Fibroblast of the aortic adventitia (primary cell): ENCODE measurements around the gene PKIB. TPM values are rescaled to one million over a fixed set of nuclear protein-coding genes. Genes with fewer than 3 reads are reported as not detected.

Experiments used
- DNase-seq: peaks from one replicate; pipeline ENCODE4 v3.0.0-alpha.2; 2010; ENCODE audit warnings: low read depth
- H3K4me3 ChIP-seq: 2 replicates; pipeline ENCODE4 v1.5.1; 2011; ENCODE audit warnings: low read depth, mild to moderate bottlenecking, control low read depth, low read length, moderate library complexity
- total RNA-seq: library from RNA; depleted of rRNA; stranded (reverse); fragments of >200 nt; gene quantifications from 2 replicates; pipeline ENCODE4 v1.2.3, GENCODE V29; 2012; ENCODE audit warnings: low replicate concordance
- TF ChIP-seq, protein P1 (sequence below): IDR thresholded peaks from 2 replicates; pipeline ENCODE4 v1.5.1; 2011; ENCODE audit warnings: mild to moderate bottlenecking, low read length, control low read depth, inconsistent platforms; ENCODE audit not compliant: insufficient read depth

The PKIB gene
- total RNA-seq, 1 donor: 3.1 TPM

DNA sequence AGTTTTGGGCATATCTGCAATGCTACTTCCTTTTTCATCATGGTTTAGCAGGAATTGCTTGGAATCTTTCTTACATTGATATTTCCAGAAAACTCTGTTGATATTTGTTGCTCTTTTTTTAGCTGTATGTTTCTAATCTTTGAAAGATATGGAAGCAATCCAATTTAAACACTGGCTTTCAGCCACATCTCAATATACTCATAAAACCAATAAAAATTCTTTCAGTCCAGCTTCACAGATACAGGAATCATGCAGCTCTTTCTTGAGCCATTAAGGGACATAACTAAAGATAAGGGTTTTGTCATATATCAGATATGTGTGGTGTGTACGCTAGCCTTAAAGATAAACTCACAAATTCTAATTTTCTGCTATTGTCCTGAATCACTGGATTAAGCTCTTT, 47.4 kb downstream of the PKIB start:
- peak; percentile 87 for DNase-seq

DNA sequence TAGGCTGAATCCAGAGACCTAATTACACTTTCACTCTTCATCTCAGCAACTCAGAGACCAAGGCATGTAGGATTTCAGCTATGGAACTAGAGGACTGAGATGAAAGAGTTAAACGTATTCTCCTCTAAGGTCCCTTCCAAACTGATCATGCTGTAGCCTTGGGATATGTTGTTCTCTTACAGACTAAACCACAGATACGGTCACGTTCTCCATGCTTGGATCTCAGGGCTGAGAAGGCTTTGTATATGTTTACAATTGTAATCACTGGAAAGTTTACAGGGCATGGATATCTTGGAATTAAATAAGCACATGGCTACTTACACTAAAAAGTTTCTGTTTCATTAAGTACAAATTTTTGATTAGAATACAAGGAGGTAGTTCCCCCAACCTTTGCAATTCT, 50.1 kb downstream of the PKIB start:
- TF ChIP-seq, protein P1, sequence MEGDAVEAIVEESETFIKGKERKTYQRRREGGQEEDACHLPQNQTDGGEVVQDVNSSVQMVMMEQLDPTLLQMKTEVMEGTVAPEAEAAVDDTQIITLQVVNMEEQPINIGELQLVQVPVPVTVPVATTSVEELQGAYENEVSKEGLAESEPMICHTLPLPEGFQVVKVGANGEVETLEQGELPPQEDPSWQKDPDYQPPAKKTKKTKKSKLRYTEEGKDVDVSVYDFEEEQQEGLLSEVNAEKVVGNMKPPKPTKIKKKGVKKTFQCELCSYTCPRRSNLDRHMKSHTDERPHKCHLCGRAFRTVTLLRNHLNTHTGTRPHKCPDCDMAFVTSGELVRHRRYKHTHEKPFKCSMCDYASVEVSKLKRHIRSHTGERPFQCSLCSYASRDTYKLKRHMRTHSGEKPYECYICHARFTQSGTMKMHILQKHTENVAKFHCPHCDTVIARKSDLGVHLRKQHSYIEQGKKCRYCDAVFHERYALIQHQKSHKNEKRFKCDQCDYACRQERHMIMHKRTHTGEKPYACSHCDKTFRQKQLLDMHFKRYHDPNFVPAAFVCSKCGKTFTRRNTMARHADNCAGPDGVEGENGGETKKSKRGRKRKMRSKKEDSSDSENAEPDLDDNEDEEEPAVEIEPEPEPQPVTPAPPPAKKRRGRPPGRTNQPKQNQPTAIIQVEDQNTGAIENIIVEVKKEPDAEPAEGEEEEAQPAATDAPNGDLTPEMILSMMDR: no peak
- no peak overlapping the region for H3K4me3 ChIP-seq
- DNase-seq: no peak

More for the DNA sequence above, 47.4 kb downstream of the PKIB start:
- H3K4me3 ChIP-seq: no peak overlapping the region
- TF ChIP-seq, protein P1: no peak

DNA sequence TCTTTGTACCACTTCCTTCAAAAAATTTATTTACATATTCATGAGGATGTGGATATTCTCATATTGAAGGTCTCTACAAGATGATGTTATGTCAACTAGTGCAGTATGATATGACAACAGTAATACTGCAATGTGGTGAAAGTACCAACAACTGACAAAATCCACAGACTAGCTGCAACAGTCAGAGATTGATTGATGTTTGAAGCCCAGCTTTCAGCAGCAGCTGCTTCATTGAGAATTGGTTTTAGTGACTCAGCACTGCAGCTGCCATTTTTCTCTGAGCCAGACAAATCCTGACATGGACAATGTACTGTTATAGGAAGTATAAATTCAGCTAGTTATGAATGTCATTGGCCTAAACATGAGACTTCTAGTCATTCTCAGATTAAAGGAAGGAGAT, 53.8 kb downstream of the PKIB start:
- no peak for DNase-seq
- H3K4me3 ChIP-seq: no peak overlapping the region
- TF ChIP-seq, protein P1: no peak

DNA sequence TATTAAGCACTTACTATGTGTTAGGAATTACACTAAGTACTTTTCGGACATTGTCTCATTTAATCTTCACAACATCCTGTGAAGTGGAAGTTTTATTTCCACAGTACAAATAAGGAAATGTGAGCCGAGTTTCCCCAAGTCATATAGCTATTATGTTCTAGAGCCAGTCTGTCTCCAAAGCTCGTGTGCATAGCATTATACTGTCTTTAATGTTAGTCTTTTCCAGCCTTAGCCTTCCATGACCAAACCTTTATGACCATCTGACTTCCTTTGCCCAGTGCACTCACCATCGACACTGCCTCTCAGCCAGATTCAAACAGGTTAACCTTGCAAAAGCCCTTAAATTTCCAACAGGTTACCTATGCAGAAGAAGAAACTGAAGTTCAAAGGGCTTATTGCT, 55.7 kb downstream of the PKIB start:
- no peak overlapping the region for H3K4me3 ChIP-seq
- no peak for DNase-seq
- TF ChIP-seq, protein P1: no peak

DNA sequence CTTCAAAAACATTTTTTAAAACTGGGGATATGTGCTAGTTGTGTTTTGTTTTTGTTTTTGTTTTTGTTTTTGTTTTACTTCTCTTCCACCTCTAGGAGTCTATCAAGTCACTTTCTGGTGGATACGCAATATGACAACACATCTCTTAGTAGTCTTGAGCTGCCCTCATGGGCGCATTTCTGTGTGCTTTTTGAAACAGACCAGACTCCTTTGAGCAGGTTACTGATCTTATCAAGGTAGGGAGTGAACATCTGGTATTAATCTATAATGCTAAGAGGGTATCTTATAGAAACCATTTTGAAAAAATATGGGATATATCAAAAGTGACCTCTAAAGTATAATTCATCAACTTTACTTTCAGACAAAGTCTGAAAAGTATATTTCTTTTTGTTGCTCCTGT, 56.2 kb downstream of the PKIB start:
- no peak for DNase-seq
- H3K4me3 ChIP-seq: no peak overlapping the region
- TF ChIP-seq, protein P1: no peak

DNA sequence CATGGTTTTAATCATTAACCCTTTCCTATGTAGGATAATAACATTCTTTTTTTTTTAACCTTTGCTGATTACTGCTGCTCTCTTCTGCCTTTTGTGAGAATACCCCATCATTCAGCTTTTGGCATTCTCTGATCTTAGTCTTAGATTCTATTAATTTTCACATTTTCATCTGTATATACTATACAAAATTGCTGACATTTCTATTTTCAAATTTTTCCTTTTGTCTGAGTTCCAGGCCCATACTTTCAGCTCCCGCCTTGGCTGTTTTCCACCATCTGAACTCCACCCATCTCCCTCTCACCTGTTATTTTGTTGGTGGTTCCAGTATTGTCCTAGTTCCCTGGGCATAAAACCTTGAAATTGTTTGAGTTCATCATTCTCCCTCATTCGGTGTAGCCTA, 59.2 kb downstream of the PKIB start:
- H3K4me3 ChIP-seq: no peak overlapping the region
- TF ChIP-seq, protein P1: no peak
- DNase-seq: no peak

DNA sequence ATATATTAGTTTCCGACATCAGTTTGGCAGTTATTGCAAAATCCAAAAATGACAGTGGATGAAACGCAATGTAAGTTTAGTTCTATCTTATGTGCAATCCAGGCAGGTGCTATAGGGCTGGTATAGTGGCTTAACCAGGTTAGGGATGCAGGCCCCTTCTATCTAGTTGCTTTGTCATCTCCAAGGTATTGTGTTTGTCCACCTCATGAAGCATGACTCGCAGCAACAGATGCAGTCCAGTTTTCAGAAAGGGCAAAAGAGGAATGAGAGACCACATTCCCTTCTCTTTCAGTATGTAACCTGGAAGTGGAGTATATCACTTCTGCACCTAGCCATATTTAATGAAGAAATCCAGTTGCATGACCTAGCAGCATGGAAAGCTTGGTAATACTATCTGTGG, 59.7 kb downstream of the PKIB start:
- TF ChIP-seq, protein P1: no peak

More for the DNA sequence above, 59.7 kb downstream of the PKIB start:
- H3K4me3 ChIP-seq: no peak overlapping the region
- no peak for DNase-seq
